Skin of body (tissue), 2 donors: ENCODE results near the gene PABPN1. TPM values are rescaled to one million over a fixed set of nuclear protein-coding genes. Genes with fewer than 3 reads are reported as not detected.
"Not testable (repeated sequence)": the region's sequence is repeated elsewhere in the genome, so short reads cannot be mapped to it uniquely, and the experiment has no call there.

ENCODE experiments used
- DNase-seq: peaks from one replicate; lab custom pipeline; 2025; lab: John Stamatoyannopoulos, UW
- total RNA-seq: library from RNA; depleted of rRNA; stranded (reverse); fragments of >200 nt; gene quantifications from one replicate; pipeline ENCODE4 v1.2.3, GENCODE V29; 2014

PABPN1 gene, protein sequence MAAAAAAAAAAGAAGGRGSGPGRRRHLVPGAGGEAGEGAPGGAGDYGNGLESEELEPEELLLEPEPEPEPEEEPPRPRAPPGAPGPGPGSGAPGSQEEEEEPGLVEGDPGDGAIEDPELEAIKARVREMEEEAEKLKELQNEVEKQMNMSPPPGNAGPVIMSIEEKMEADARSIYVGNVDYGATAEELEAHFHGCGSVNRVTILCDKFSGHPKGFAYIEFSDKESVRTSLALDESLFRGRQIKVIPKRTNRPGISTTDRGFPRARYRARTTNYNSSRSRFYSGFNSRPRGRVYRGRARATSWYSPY
- 65.8 TPM for total RNA-seq

- DNase-seq = peak; percentile 100
Observed at GRCh38 chr14:23320584-23321571, at the start of gene PABPN1. PABPN1 (plus strand) TSS chr14:23321457; CDS start chr14:23321470, 13 bp downstream.

- DNase-seq = no peak
Observed at GRCh38 chr14:23275412-23275811, 45.8 kb upstream of the PABPN1 start.

GRCh38 chr14:23277189-23277588 is 44.1 kb upstream of the PABPN1 start:
- no peak for DNase-seq

DNA sequence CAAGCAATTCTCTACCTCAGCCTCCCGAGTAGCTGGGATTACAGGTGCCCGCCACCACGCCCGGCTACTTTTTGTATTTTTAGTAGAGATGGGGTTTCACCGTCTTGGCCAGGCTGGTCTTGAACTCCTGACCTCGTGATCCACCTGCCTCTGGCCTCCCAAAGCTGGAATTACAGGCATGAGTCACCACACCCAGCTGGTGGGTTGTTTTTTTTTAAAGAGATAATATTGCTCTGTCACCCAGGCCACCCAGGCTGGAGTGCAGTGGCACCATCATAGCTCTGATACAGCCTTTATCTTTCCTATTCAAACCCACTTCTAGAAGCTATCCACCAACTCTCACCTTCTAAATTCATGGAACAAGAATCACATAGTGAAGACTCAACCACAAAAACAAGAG is 43.3 kb upstream of the PABPN1 start:
- DNase-seq = not testable (repeated sequence)

- no peak for DNase-seq
Observed at GRCh38 chr14:23281247-23281646, 40.0 kb upstream of the PABPN1 start.

GRCh38 chr14:23284654-23285529 is 36.4 kb upstream of the PABPN1 start:
- DNase-seq = no peak

- DNase-seq = no peak
Observed at GRCh38 chr14:23285530-23286019, 35.7 kb upstream of the PABPN1 start.

GRCh38 chr14:23286020-23286901 is 35.0 kb upstream of the PABPN1 start, which contains the start of gene HOMEZ:
HOMEZ (minus strand) TSS chr14:23286132; CDS start chr14:23285952, 180 bp downstream.
- DNase-seq = peak; percentile 99

DNA sequence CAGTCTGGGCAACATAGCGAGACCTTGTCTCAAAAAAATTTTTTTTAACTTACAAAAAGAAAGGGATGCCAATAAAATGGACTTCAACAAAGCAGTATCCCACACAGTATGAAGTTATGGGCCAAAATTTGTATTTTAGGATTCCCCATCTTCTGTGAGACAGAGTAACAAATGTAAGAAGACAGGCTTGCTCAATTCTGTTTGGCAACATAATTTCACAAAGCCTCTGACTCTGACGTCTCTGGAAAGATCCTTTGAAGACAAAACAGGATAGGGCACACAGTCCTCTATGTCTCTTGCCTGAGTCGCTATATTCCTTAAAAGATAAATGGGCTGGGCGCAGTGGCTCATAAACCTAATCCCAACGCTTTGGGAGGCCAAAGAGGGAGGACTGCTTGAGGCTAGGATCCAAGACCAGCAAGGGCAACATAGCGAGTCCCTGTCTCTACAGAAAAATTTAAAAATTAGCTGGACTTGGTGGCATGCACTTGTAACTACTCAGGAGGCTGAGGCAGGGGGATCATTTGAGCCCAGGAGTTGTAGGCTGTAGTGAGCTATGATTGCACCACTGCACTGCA is 34.3 kb upstream of the PABPN1 start:
- DNase-seq = no peak

DNA sequence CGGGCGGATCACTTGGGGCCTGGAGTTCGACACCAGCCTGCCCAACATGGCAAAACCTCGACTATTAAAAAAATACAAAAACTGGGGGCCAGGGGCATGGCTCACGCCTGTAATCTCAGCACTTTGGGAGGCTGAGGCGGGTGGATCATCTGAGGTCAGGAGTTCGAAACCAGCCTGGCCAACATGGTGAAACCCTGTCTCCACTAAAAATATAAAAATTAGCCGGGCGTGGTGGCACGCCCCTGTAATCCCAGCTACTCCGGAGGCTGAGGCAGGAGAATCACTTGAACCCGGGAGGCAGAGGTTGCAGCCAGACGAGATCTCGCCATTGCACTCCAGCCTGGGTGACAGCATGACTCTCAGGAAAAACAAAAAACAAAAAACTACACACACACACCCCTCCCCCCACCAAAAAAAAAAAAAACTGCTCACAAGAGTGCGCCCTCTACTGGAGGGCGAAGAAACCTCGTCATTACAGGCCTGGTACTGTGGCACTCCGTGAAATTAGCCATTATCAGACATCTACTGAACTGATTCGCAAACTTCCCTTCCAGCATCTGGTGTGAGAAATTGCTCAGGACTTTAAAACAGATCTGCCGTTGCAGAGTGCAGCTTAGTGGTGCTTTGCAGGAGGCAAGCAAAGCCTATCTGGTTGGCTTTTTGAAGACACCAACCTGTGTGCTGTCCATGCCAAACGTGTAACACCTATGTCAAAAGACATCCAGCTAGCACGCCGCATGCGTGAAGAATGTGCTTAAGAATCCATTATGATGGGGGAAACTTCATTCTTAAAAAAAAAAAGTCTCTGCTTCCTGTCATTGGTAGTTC is 26.3 kb upstream of the PABPN1 start:
- DNase-seq = no peak

DNA sequence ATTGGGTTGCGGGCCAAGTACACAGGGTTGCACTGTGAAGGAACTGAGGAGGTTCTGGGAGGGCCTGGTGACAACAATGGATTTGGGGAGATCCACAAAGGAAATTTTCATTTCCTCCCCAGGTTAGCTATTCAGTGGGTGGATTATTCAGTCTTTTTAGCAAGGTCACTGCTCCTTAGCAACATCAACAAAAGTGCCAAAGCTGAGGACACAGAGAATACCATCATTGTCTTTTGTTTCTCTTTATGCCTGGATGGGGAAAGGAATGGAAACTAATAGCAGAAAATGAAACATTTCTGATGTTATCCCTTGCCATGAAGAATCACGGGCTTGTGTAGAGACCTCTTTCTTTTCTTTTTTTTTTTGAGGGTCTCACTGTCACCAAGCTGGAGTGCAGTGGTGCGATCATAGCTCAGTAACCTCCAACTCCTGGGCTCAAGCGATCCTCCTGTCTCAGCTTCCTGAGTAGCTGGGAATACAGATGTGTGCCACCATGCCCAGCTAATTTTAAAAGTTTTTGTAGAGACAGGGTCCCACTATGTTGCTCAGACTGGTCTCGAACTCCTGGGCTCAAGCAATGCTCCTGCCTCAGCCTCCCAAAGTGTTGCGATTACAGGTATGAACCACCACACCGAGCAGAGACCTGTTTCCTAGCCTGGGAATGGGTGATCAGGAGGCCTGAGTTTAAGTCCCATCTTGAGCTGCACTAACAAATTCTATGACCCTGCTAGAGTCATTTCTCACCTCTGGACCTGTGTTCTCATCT is 25.1 kb upstream of the PABPN1 start:
- DNase-seq = no peak

DNA sequence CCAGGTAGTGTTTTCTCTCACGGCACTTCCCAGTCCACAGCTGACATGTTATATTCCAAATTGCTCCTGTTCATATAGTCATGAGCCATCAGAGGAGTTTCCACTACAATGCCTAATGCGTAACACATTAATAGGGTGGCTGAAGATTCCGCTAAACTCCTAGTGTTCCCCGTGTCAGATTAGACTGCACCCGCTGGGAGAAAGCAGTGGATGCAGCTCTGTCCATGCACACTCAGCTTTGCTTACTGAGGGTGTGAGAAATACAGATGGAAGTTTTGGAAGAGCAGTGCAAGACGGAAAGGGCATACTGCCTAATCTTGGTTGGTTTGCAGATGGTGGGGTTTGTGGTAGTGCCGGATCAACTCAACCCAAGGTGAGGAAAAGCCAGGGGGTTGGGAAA is 24.2 kb upstream of the PABPN1 start:
- DNase-seq = no peak

DNA sequence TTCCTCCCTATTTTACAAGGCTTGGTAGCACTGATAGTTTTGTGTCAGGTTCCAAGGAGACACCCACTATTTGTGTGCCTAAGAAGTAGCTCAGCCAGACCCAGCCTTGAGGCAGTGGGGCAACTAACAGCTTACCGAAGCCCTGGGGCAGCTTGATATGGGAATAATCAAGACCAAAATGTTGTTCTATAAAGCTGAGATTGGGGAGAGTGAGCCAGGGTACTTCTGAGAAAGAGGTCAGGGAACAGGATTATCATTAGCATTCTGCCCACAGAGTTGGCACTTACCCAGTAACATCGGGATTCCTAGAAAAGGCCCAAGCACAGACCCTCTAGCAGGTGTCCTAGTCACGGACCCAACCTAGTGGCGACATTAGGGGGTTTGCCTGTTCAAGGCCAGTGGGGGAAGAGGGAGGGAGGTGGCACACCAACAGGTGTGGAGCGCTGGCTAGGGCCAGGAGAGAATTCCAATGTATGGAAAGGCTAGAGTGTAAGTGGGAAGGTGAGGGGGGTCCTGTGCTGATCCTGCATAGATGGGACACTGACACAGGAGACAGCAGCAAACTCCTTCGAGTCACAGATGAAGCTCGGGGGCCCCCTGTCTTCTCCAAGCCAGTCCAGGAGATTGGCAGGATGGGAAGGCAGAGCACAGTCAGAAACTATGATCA is 23.5 kb upstream of the PABPN1 start:
- no peak for DNase-seq

DNA sequence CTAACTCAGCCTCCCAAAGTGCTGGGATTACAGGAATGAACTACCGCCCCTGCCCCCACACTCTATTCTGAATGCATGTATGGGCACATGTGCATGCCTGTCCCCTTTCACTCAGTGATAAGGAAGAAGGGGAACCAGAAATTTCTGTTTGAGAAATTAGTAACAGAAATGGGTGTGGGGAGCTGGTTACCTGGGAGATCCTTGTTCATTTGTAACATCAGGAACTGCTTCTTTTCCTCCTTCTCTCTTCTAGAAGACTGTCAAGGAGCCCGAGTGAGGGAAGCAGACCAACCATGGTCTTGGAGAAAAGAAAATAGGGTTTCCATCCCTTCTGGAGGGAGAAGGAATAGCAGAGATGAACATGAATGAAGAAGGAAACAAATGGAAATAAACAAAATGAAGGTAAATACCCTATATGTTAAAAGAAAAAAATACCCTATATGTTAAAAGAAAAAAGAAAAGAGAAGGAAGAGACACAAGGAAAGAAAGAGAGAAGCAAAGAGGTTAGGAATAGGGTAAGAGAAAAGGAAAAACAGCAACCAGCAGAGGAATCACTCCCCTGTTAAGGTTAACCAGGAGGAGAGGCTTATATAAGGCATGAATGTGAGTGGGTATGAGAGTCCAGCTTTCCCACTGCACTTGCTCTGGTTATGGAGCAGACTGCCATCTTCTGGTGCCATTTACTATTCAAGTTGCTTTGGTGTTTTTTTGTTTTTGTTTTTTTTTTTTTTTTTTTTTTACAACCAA is 21.9 kb upstream of the PABPN1 start:
- DNase-seq = no peak

GRCh38 chr14:23299986-23300686 is 21.1 kb upstream of the PABPN1 start:
- no peak for DNase-seq

GRCh38 chr14:23300687-23301223 is 20.5 kb upstream of the PABPN1 start:
- peak; percentile 55 for DNase-seq
